ENCODE results near the gene DQX1.

DQX1 gene

DNA sequence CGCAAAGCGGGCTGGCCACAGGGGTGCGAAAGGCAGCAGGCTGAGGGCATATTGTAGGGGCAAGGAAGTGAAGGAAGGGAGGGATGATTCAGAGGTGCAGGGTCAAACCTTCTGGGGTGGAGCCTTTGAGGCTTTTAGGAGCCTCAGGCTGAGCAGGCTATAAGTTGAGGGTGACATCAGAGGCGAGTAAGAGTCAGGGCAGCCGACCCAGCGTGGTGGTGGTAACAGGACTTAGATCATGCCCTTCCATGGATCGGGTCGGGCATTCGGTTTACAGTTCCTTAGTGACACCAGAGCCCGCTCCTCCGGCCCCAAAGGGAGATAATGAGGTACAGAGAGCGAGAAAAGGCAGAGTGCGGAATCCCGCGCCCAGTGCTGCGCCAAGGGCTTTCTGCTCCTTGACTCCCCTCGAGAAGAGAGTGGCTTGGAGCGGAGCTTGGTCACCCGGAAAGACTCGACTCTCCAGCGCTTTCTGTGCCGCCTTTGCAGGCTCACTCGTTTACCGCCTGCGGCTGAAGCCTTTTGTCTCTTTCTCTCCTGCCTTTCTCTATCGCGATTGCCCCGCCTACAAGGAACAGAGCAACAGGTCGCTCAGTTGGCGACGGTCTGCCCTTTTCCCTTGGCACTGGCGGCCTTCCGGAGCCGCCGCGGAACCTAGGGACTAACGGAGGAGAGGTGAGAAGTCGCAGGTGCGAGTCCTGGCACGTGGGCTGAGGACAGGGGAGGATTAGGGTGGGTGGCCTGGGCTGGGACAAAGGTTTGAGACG lies 27.3 kb downstream of the DQX1 start:
- TF ChIP-seq, protein P1, sequence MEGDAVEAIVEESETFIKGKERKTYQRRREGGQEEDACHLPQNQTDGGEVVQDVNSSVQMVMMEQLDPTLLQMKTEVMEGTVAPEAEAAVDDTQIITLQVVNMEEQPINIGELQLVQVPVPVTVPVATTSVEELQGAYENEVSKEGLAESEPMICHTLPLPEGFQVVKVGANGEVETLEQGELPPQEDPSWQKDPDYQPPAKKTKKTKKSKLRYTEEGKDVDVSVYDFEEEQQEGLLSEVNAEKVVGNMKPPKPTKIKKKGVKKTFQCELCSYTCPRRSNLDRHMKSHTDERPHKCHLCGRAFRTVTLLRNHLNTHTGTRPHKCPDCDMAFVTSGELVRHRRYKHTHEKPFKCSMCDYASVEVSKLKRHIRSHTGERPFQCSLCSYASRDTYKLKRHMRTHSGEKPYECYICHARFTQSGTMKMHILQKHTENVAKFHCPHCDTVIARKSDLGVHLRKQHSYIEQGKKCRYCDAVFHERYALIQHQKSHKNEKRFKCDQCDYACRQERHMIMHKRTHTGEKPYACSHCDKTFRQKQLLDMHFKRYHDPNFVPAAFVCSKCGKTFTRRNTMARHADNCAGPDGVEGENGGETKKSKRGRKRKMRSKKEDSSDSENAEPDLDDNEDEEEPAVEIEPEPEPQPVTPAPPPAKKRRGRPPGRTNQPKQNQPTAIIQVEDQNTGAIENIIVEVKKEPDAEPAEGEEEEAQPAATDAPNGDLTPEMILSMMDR (IDR thresholded peaks at IDR 0.05; ENCODE audit: poor library complexity, severe bottlenecking): no peak
- Histone ChIP-seq H3K27me3 (ENCODE audit: insufficient read depth, poor library complexity, severe bottlenecking) (peaks cover 14% of the 10 kb centered on the region), H3K27ac (ENCODE audit: poor library complexity, severe bottlenecking) (no peak overlapping the region), H3K4me3 (ENCODE audit: severe bottlenecking) (peak overlapping the region; percentile 2), H3K9me3 (ENCODE audit: severe bottlenecking) (no peaks in the 10 kb centered on the region), H3K36me3 (ENCODE audit: low read depth) (no peaks in the 10 kb centered on the region), H3K4me1 (ENCODE audit: insufficient read depth, poor library complexity, severe bottlenecking) (peaks cover 8% of the 10 kb centered on the region)
- DNase-seq (ENCODE audit: low spot score) (no peak), ATAC-seq (ENCODE audit: low read depth) (peak; percentile 54)

DNA sequence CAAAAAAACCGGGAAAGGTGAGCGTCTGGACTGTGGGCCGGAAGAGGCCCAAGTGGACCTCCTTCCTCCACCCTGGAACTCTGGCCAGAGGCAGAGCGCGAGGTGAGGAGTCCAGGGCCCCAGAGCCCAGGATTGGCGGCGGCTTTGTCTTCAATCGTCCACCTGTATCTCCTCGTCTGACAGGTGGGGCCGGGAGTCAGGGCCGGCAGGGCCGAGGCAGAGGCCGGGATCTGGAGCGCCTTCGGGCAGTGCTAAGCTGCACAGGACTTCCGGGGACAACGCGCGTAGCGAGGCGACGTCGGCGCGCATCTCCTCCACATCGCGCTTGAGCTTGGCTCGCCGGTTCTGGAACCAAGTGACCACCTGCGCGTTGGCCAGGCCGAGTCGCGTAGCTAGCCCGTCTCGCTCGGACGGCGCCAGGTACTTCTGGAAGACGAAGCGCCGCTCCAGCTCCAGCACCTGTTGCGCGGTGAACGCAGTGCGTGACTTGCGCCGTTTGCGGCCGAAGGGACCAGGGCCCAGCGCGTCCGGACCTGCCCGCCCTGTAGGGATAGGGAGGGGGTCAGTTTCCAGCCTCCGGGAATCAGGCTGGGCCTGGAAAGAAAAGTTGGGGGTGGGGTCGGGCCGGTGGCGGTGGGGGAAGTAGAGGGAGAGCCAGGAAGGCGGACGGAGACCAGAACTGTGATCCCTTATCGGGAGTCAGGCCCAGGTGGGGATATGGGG lies 28.1 kb downstream of the DQX1 start:
- H3K36me3 ChIP-seq (ENCODE audit: low read depth): peaks cover 3% of the 10 kb centered on the region; the same call in 1 of the 2 replicates
- TF ChIP-seq, protein P1 (IDR thresholded peaks at IDR 0.05; ENCODE audit: poor library complexity, severe bottlenecking): no peak
- ATAC-seq (ENCODE audit: low read depth) (peak; percentile 24), DNase-seq (ENCODE audit: low spot score) (no peak)
- H3K4me1 ChIP-seq (ENCODE audit: insufficient read depth, poor library complexity, severe bottlenecking): peaks cover 8% of the 10 kb centered on the region
- peak overlapping the region; percentile 2 for H3K4me3 ChIP-seq (ENCODE audit: severe bottlenecking)
- no peaks in the 10 kb centered on the region for H3K9me3 ChIP-seq (ENCODE audit: severe bottlenecking)
- peaks cover 14% of the 10 kb centered on the region for H3K27me3 ChIP-seq (ENCODE audit: insufficient read depth, poor library complexity, severe bottlenecking)
- no peak overlapping the region for H3K27ac ChIP-seq (ENCODE audit: poor library complexity, severe bottlenecking)

- ATAC-seq (ENCODE audit: low read depth): no peak
- Histone ChIP-seq H3K27ac (ENCODE audit: poor library complexity, severe bottlenecking) (no peak overlapping the region), H3K9me3 (ENCODE audit: severe bottlenecking) (no peaks in the 10 kb centered on the region), H3K4me3 (ENCODE audit: severe bottlenecking) (no peak overlapping the region), H3K27me3 (ENCODE audit: insufficient read depth, poor library complexity, severe bottlenecking) (peaks cover 14% of the 10 kb centered on the region), H3K4me1 (ENCODE audit: insufficient read depth, poor library complexity, severe bottlenecking) (peaks cover 8% of the 10 kb centered on the region), H3K36me3 (ENCODE audit: low read depth) (peaks cover 8% of the 10 kb centered on the region)
- TF ChIP-seq, protein P1 (IDR thresholded peaks at IDR 0.05; ENCODE audit: poor library complexity, severe bottlenecking): no peak
- no peak for DNase-seq (ENCODE audit: low spot score)
Observed at GRCh38 chr2:74496997-74497776, 28.8 kb downstream of the DQX1 start.

- TF ChIP-seq, protein P1 (IDR thresholded peaks at IDR 0.05; ENCODE audit: poor library complexity, severe bottlenecking): no peak
- no peak for DNase-seq (ENCODE audit: low spot score)
- ATAC-seq (ENCODE audit: low read depth): no peak
- no peak overlapping the region for H3K4me3 ChIP-seq (ENCODE audit: severe bottlenecking)
- no peak overlapping the region for H3K27ac ChIP-seq (ENCODE audit: poor library complexity, severe bottlenecking)
- no peaks in the 10 kb centered on the region for H3K9me3 ChIP-seq (ENCODE audit: severe bottlenecking)
- H3K36me3 ChIP-seq (ENCODE audit: low read depth): peaks cover 26% of the 10 kb centered on the region
- peaks cover 8% of the 10 kb centered on the region for H3K4me1 ChIP-seq (ENCODE audit: insufficient read depth, poor library complexity, severe bottlenecking)
- peaks cover 14% of the 10 kb centered on the region for H3K27me3 ChIP-seq (ENCODE audit: insufficient read depth, poor library complexity, severe bottlenecking)
Observed at GRCh38 chr2:74495440-74495839, 30.6 kb downstream of the DQX1 start.
